ENCODE results near the gene PRKCD. TPM values are rescaled to one million over a fixed set of nuclear protein-coding genes. Genes with fewer than 3 reads are reported as not detected.

Gene PRKCD
- total RNA-seq, 2 donors from 2014 or later: 93.3 to 94.0 TPM

GRCh38 chr3:53151870-53152660 lies 8.9 kb upstream of the PRKCD start:
- ATAC-seq (peak; percentile 13), DNase-seq (no peak)
- intact Hi-C loops (cut with DNase I, micrococcal nuclease): no loop called here

GRCh38 chr3:53153264-53153823 lies 7.7 kb upstream of the PRKCD start:
- intact Hi-C loops (cut with DNase I, micrococcal nuclease): no loop called here
- ATAC-seq (no peak), DNase-seq (no peak)

GRCh38 chr3:53153980-53154379 lies 7.0 kb upstream of the PRKCD start:
- no peak for ATAC-seq
- no peak for DNase-seq
- intact Hi-C loops (cut with DNase I, micrococcal nuclease): no loop called here

- no peak for ATAC-seq
- intact Hi-C loops (cut with DNase I, micrococcal nuclease): no loop called here
Measured at GRCh38 chr3:53154881-53155285, 6.1 kb upstream of the PRKCD start.

GRCh38 chr3:53155760-53156159 lies 5.2 kb upstream of the PRKCD start:
- peak; percentile 82 to 87 for DNase-seq
- ATAC-seq: peak; percentile 45
- intact Hi-C loops (cut with DNase I, micrococcal nuclease): no loop called here

More at GRCh38 chr3:53154881-53155285, 6.1 kb upstream of the PRKCD start:
- no peak for DNase-seq

- peak; percentile 75 to 82 for DNase-seq
Measured at GRCh38 chr3:53156368-53156834, 4.6 kb upstream of the PRKCD start.

GRCh38 chr3:53157974-53158580 lies 2.9 kb upstream of the PRKCD start:
- intact Hi-C loops (cut with DNase I, micrococcal nuclease): no loop called here
- DNase-seq: no peak

More at GRCh38 chr3:53156368-53156834, 4.6 kb upstream of the PRKCD start:
- peak; percentile 24 for ATAC-seq
- intact Hi-C loops (cut with DNase I, micrococcal nuclease): no loop called here

GRCh38 chr3:53158765-53159155 lies 2.2 kb upstream of the PRKCD start:
- intact Hi-C loops (cut with DNase I, micrococcal nuclease): no loop called here
- ATAC-seq (no peak), DNase-seq (no peak)

More at GRCh38 chr3:53157974-53158580, 2.9 kb upstream of the PRKCD start:
- ATAC-seq: no peak

- ATAC-seq (peak; percentile 60), DNase-seq (peak; percentile 84 to 95)
Measured at GRCh38 chr3:53159156-53160060, 1.6 kb upstream of the PRKCD start.

GRCh38 chr3:53160061-53160659 lies 849 bp upstream of the PRKCD start:
- DNase-seq (no peak), ATAC-seq (no peak)
- intact Hi-C loops (cut with DNase I, micrococcal nuclease): no loop called here

More at GRCh38 chr3:53159156-53160060, 1.6 kb upstream of the PRKCD start:
- intact Hi-C loops (cut with DNase I, micrococcal nuclease): no loop called here

GRCh38 chr3:53161450-53161819 lies 426 bp downstream of the PRKCD start:
- intact Hi-C loops (cut with DNase I, micrococcal nuclease): no loop called here
- ATAC-seq (no peak), DNase-seq (peak in 1 of 2 donors; percentile 55)

- DNase-seq (peak; percentile 60 to 64), ATAC-seq (no peak)
- intact Hi-C loops (cut with DNase I, micrococcal nuclease): no loop called here
Measured at GRCh38 chr3:53161820-53162671, 1.0 kb downstream of the PRKCD start.

GRCh38 chr3:53162672-53163443 lies 1.8 kb downstream of the PRKCD start:
- intact Hi-C loops (cut with DNase I, micrococcal nuclease): no loop called here
- DNase-seq: peak; percentile 56 to 63
- peak; percentile 20 for ATAC-seq

- intact Hi-C loops (cut with DNase I, micrococcal nuclease): no loop called here
- ATAC-seq: no peak
- DNase-seq: no peak
Measured at GRCh38 chr3:53163444-53164387, 2.7 kb downstream of the PRKCD start.

GRCh38 chr3:53164911-53165310 lies 3.9 kb downstream of the PRKCD start:
- no peak for ATAC-seq

GRCh38 chr3:53166206-53166605 lies 5.2 kb downstream of the PRKCD start:
- DNase-seq: no peak
- ATAC-seq: no peak
- intact Hi-C loops (cut with DNase I, micrococcal nuclease): no loop called here

More at GRCh38 chr3:53164911-53165310, 3.9 kb downstream of the PRKCD start:
- intact Hi-C loops (cut with DNase I, micrococcal nuclease): no loop called here
- no peak for DNase-seq

Measured in left colon (tissue), 2 donors.